Activated naive CD8-positive, alpha-beta T cell treated with anti-CD3 and anti-CD28 coated beads for 36 hours (primary cell): ENCODE data around the gene HAUS7. TPM values are rescaled to one million over a fixed set of nuclear protein-coding genes. Genes with fewer than 3 reads are reported as not detected.

Experiments used
- DNase-seq: peaks from one replicate; pipeline ENCODE4 v3.0.0; 2021
- H3K27ac Mint-ChIP-seq: one replicate; pipeline ENCODE4 v1.8.0; 2022; ENCODE audit warnings: mild to moderate bottlenecking, moderate library complexity, mixed read lengths
- H3K27me3 Mint-ChIP-seq: one replicate; pipeline ENCODE4 v1.8.0; 2022; ENCODE audit warnings: mild to moderate bottlenecking, mixed read lengths
- H3K36me3 Mint-ChIP-seq: one replicate; pipeline ENCODE4 v1.8.0; 2021; ENCODE audit warnings: mild to moderate bottlenecking, mixed read lengths
- H3K4me1 Mint-ChIP-seq: one replicate; pipeline ENCODE4 v1.8.0; 2021; ENCODE audit warnings: mixed read lengths
- H3K4me3 Mint-ChIP-seq: one replicate; pipeline ENCODE4 v1.8.0; 2022; ENCODE audit warnings: mild to moderate bottlenecking, moderate library complexity, mixed read lengths
- H3K9me3 Mint-ChIP-seq: one replicate; pipeline ENCODE4 v1.8.0; 2022; ENCODE audit warnings: mixed read lengths
- total RNA-seq, 2 experiments: library from RNA; stranded (reverse); gene quantifications; one replicate each; pipeline ENCODE4 v1.2.3, GENCODE V29; 2021

Gene HAUS7
- total RNA-seq, 2 experiments from 2014 or later: 66.4 to 67.2 TPM

GRCh38 chrX:153445856-153446635 lies 24.3 kb downstream of the HAUS7 start, which contains the start of gene TREX2:
TREX2 (minus strand) TSS chrX:153446056; CDS start chrX:153445430, 626 bp downstream.
- Mint-ChIP-seq H3K9me3 (no peaks in the 10 kb centered on the region), H3K27me3 (no peaks in the 10 kb centered on the region), H3K4me1 (no peaks in the 10 kb centered on the region), H3K36me3 (no peaks in the 10 kb centered on the region), H3K4me3 (no peak within 1 kb of the TSS), H3K27ac (no peak within 1 kb of the TSS)
- DNase-seq: no peak

DNA sequence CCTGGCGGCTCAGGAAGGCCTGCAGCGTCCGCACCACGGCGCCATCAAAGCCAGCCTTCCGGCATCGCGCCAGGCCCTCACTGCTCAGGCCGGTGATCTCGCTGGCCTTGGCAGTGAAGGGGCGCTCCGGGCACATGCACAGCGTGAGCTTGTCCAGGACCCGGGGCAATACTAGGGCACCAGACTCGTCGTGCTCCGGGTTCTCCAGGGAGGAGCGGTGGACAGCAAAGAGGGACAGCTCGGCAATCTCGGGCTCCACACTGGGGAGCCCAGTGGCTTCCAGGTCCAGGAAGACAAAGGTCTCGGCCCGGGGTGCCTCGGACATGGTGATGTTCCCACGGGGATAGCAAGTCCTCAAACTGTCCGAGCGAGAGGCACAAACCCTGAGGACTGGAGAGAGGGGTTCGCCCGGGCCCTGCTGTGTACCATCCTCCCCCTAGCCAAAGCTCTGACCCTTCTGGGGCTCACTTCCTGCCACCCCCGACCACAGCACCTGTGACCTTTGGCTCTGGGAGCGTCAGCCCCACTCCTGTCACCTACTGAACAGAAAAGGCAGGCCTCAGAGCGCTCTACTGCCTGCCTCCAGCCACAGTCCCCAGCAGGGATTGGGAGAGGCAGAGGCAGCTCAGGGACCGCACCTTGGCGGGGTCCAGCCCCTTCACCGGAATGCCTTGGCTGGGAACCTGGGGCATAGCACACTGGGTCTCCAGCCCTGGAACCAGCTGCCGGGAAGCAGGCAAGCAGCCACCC lies 25.1 kb downstream of the HAUS7 start:
- DNase-seq: no peak
- Mint-ChIP-seq H3K27ac (no peak overlapping the region), H3K4me3 (no peak overlapping the region), H3K36me3 (no peaks in the 10 kb centered on the region), H3K9me3 (no peaks in the 10 kb centered on the region), H3K4me1 (no peaks in the 10 kb centered on the region), H3K27me3 (no peaks in the 10 kb centered on the region)

- H3K9me3 Mint-ChIP-seq: no peaks in the 10 kb centered on the region
- H3K27me3 Mint-ChIP-seq: no peaks in the 10 kb centered on the region
- no peak overlapping the region for H3K27ac Mint-ChIP-seq
- DNase-seq: no peak
- H3K36me3 Mint-ChIP-seq: no peaks in the 10 kb centered on the region
- H3K4me1 Mint-ChIP-seq: no peaks in the 10 kb centered on the region
- H3K4me3 Mint-ChIP-seq: no peak overlapping the region
Observed at GRCh38 chrX:153444333-153445011, 25.9 kb downstream of the HAUS7 start.

DNA sequence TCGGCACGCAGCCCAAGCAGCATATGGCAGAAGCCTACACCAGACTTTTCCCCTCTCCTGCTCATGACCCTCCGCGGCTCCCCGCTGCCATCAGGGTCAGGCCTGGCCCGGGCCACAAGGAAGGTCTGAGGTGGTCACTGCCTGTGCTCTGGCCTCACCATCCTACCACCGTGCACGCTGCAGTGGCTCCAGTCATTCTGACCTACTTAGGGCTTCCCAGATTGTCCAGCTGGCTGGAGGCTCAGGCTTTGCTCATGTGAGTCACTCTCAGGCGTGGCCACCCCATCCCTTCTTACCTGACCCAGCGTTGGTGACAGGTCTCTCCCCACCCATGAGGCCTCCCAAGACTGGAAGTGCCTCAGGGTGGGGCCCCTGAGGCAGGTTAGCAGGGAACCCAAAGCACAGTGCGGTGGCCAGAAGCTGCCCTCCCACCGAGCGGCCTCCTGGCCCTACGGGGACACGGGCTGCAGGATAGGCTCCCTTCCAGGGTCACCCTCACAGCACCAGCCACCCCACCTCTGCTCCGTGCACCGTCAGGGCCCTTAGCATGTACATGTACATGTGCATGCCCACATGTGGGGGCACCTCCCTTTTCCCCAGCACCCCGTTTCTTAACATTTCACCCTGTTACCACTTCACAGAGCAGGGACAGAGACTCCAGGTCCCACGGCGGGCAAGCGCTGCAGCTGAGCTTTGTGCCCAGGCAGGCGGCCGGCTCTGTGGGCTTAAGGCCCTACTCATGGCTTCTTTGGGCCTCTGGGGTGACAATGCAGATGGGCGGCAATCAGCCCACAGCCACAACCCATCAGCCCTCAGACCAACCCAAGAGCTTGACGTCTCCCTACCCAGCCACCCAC lies 26.7 kb downstream of the HAUS7 start:
- H3K36me3 Mint-ChIP-seq: no peaks in the 10 kb centered on the region
- no peaks in the 10 kb centered on the region for H3K4me1 Mint-ChIP-seq
- no peak overlapping the region for H3K27ac Mint-ChIP-seq
- no peak for DNase-seq
- no peak overlapping the region for H3K4me3 Mint-ChIP-seq
- H3K9me3 Mint-ChIP-seq: no peaks in the 10 kb centered on the region
- H3K27me3 Mint-ChIP-seq: no peaks in the 10 kb centered on the region

DNA sequence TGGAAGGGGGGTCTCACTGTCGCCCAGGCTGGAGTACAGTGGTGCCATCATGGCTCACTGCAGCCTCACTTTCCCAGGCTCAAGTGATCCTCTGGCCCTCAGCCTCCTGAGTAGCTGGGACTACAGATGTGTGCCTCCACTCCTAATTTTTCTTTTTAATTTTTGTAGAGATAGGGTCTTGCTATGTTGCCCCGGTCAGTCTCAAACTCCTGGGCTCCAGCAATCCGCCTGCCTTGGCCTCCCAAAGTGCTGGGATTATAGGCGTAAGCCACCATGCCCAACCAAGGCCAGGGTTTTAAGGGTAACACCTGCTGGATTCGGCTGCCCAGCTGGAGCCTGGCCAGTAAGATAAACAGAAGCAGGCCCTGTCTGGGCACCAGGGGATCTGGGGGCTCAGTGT lies 27.9 kb downstream of the HAUS7 start:
- H3K4me1 Mint-ChIP-seq: no peaks in the 10 kb centered on the region
- H3K27me3 Mint-ChIP-seq: no peaks in the 10 kb centered on the region
- no peaks in the 10 kb centered on the region for H3K9me3 Mint-ChIP-seq
- DNase-seq: no peak
- no peak overlapping the region for H3K4me3 Mint-ChIP-seq
- no peaks in the 10 kb centered on the region for H3K36me3 Mint-ChIP-seq
- no peak overlapping the region for H3K27ac Mint-ChIP-seq

DNA sequence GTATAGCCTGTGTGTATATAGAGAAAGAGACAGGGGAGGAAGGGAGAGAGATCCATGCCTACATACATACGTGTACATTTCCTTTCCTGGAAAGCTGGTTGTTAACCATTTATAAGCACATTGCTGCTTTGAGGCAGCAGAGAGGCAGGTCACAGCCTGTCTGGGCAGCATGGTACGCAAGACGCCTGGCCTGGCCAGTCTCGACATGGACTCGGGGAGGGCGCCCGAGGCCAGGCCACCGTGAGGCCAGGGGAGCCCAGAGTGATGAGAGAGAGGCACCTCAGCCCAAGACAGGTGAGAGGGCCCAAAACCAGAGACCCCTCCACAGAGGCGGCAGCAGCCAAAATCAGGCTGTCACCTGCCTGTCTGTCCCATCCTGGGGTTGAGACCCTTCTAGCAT lies 28.4 kb downstream of the HAUS7 start:
- Mint-ChIP-seq H3K36me3 (no peaks in the 10 kb centered on the region), H3K9me3 (no peaks in the 10 kb centered on the region), H3K27me3 (no peaks in the 10 kb centered on the region), H3K4me3 (no peak overlapping the region), H3K27ac (no peak overlapping the region), H3K4me1 (no peaks in the 10 kb centered on the region)
- no peak for DNase-seq

GRCh38 chrX:153441296-153441695 lies 29.1 kb downstream of the HAUS7 start:
- Mint-ChIP-seq H3K4me3 (no peak overlapping the region), H3K4me1 (no peaks in the 10 kb centered on the region), H3K27ac (no peak overlapping the region), H3K27me3 (no peaks in the 10 kb centered on the region), H3K36me3 (no peaks in the 10 kb centered on the region), H3K9me3 (no peaks in the 10 kb centered on the region)
- DNase-seq: no peak

GRCh38 chrX:153440556-153441135 lies 29.7 kb downstream of the HAUS7 start:
- no peak for DNase-seq
- H3K4me3 Mint-ChIP-seq: no peak overlapping the region
- no peaks in the 10 kb centered on the region for H3K27me3 Mint-ChIP-seq
- no peaks in the 10 kb centered on the region for H3K4me1 Mint-ChIP-seq
- no peak overlapping the region for H3K27ac Mint-ChIP-seq
- H3K9me3 Mint-ChIP-seq: no peaks in the 10 kb centered on the region
- no peaks in the 10 kb centered on the region for H3K36me3 Mint-ChIP-seq

DNA sequence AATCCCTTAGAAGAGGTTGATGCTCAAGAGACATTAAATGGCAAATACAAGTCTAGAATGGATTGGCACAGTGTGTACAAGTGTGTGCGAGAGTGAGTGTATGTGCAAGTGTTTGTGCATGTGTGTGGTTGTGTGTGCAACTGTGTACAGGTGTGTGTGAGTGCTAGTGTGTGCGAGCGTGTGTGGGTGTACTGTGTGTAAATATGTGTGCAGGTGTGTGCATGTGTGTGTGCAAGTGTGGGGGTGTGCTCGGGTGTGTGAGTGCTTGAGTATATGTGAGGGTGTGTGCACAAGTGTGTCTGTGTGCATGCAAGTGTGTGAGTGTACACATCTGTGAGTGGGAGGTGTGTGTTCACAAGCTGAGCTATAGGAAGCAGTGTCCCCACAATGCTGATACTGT lies 30.4 kb downstream of the HAUS7 start:
- Mint-ChIP-seq H3K4me1 (no peaks in the 10 kb centered on the region), H3K9me3 (no peaks in the 10 kb centered on the region), H3K27me3 (no peaks in the 10 kb centered on the region), H3K27ac (no peak overlapping the region), H3K36me3 (no peaks in the 10 kb centered on the region), H3K4me3 (no peak overlapping the region)
- DNase-seq: no peak

GRCh38 chrX:153438532-153438931 lies 31.8 kb downstream of the HAUS7 start:
- Mint-ChIP-seq H3K36me3 (no peaks in the 10 kb centered on the region), H3K27ac (no peak overlapping the region), H3K4me1 (no peaks in the 10 kb centered on the region), H3K4me3 (no peak overlapping the region), H3K9me3 (no peaks in the 10 kb centered on the region), H3K27me3 (no peaks in the 10 kb centered on the region)
- DNase-seq: no peak

DNA sequence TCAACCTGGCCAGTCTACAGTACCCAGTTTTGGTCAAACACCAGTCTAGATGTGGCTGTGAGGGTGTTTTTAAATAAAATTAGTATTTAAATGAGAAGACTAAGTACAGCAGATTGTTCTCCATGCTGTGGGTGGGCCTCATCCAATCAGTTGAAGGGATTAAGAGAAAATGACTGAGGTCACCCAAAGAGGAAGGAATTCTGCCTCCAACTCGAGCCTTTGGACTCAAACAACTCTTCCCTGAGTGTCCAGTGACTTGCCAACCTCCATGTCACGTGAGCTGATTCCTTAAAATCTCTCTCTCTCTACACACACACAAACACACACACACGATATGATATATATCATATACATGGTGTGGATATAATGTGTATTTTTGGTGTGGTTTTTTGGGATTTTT lies 34.5 kb downstream of the HAUS7 start:
- no peak for DNase-seq
- Mint-ChIP-seq H3K9me3 (no peaks in the 10 kb centered on the region), H3K4me3 (no peak overlapping the region), H3K4me1 (no peaks in the 10 kb centered on the region), H3K27ac (no peak overlapping the region), H3K27me3 (no peaks in the 10 kb centered on the region), H3K36me3 (no peaks in the 10 kb centered on the region)

GRCh38 chrX:153434801-153435200 lies 35.6 kb downstream of the HAUS7 start:
- Mint-ChIP-seq H3K4me3 (no peak overlapping the region), H3K27ac (no peak overlapping the region), H3K4me1 (no peaks in the 10 kb centered on the region), H3K27me3 (no peaks in the 10 kb centered on the region), H3K36me3 (no peaks in the 10 kb centered on the region), H3K9me3 (no peaks in the 10 kb centered on the region)
- no peak for DNase-seq

DNA sequence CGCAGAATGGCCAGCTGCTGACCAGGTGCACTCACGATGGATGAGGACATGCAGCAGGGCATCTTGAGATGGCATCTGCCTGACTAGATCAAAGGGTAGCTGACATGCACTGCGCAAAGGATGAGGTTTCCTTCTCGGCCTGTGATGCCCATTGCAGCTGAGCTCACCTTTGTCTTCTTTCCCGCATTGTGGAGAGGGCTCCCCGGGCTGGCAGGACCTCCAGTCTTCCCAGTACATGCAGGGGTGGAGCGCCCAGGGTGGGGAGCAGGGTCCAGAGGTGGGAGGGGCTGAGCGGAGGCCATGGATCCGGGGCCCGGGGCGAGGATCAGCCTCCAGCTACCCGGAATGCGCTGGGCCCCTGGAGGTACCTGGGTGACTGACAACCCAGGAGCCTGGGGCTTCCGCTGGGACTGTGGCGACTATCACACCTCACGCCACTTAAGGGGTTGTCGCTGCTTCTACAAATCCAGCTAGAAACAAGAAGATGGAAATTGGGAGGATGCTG lies 36.5 kb downstream of the HAUS7 start:
- Mint-ChIP-seq H3K27ac (no peak overlapping the region), H3K4me3 (no peak overlapping the region), H3K27me3 (no peaks in the 10 kb centered on the region), H3K4me1 (no peaks in the 10 kb centered on the region), H3K9me3 (no peaks in the 10 kb centered on the region), H3K36me3 (no peaks in the 10 kb centered on the region)
- DNase-seq: no peak

GRCh38 chrX:153433161-153433680 lies 37.2 kb downstream of the HAUS7 start:
- DNase-seq: no peak
- Mint-ChIP-seq H3K27me3 (no peaks in the 10 kb centered on the region), H3K4me1 (no peaks in the 10 kb centered on the region), H3K36me3 (no peaks in the 10 kb centered on the region), H3K27ac (no peak overlapping the region), H3K9me3 (no peaks in the 10 kb centered on the region), H3K4me3 (no peak overlapping the region)
